Panc1 (cell line): ENCODE measurements around the gene CCND1.

Source experiments
- SIN3A ChIP-seq: IDR thresholded peaks from 2 replicates; pipeline ENCODE4 v1.6.1; 2012; ENCODE audit warnings: low read depth, mild to moderate bottlenecking, low read length, moderate library complexity, borderline replicate concordance; ENCODE audit not compliant: insufficient read depth
- TCF7L2 ChIP-seq: IDR thresholded peaks from 2 replicates; pipeline ENCODE4 v1.6.1; 2011; ENCODE audit warnings: mild to moderate bottlenecking, low read depth, low read length, inconsistent platforms
- TF ChIP-seq, protein P1 (sequence below): fragments of 450-650 bp; IDR thresholded peaks from 2 replicates; pipeline ENCODE4 v1.5.1; 2017; ENCODE audit warnings: mild to moderate bottlenecking

DNA sequence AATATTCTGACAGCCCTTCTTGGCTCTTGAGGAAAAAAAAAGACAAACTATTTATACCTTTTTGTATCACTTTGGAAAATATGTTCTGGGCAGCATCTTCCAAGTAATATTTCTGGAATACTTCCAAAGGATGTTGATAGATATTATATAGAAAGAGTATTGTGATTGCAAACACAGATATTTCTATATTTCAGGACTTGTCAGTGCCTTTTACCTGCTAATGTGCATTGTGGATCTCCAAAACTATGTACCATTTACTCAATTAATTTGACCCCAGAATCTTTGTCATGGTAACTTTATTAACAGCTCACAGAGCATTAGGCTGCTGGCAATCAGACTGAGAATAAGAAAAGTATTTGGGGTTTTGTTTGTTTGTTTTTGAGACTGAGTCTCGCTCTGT, 16.7 kb upstream of the CCND1 start:
- TF ChIP-seq, protein P1, sequence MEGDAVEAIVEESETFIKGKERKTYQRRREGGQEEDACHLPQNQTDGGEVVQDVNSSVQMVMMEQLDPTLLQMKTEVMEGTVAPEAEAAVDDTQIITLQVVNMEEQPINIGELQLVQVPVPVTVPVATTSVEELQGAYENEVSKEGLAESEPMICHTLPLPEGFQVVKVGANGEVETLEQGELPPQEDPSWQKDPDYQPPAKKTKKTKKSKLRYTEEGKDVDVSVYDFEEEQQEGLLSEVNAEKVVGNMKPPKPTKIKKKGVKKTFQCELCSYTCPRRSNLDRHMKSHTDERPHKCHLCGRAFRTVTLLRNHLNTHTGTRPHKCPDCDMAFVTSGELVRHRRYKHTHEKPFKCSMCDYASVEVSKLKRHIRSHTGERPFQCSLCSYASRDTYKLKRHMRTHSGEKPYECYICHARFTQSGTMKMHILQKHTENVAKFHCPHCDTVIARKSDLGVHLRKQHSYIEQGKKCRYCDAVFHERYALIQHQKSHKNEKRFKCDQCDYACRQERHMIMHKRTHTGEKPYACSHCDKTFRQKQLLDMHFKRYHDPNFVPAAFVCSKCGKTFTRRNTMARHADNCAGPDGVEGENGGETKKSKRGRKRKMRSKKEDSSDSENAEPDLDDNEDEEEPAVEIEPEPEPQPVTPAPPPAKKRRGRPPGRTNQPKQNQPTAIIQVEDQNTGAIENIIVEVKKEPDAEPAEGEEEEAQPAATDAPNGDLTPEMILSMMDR: no peak
- TF ChIP-seq SIN3A (no peak), TCF7L2 (no peak)
